K562 (cell line): Measurements from ENCODE around the gene TAMALIN. TPM values are rescaled to one million over a fixed set of nuclear protein-coding genes. Genes with fewer than 3 reads are reported as not detected.

Experiments used
- ADNP ChIP-seq: fragments of 200-800 bp; sonication (Bioruptor generic); IDR thresholded peaks from 2 replicates; pipeline ENCODE4 v1.6.1; 2016; ENCODE audit warnings: missing genetic modification characterization, missing compliant biosample characterization
- ARID1B ChIP-seq: fragments of 450-650 bp; IDR thresholded peaks from 2 replicates; pipeline ENCODE4 v1.6.1; 2016; ENCODE audit warnings: antibody characterized with exemption, mild to moderate bottlenecking, inconsistent platforms
- CSDE1 ChIP-seq, 2 experiments: fragments of 450-650 bp; IDR thresholded peaks; 2 replicates each; pipeline ENCODE4 v1.6.1; 2016; ENCODE audit warnings: mild to moderate bottlenecking in 1 of 2
- ESRRA ChIP-seq: fragments of 450-650 bp; IDR thresholded peaks from 2 replicates; pipeline ENCODE4 v1.6.1; 2014; ENCODE audit warnings: low read depth, mild to moderate bottlenecking, moderate library complexity, borderline replicate concordance
- IFI16 ChIP-seq: fragments of 250-450 bp; sonication (Bioruptor Pico); IDR thresholded peaks from 2 replicates; pipeline ENCODE4 v2.1.2; 2022; ENCODE audit warnings: mild to moderate bottlenecking, inconsistent platforms
- RBM25 ChIP-seq: fragments of 200-400 bp; formaldehyde crosslinking; IDR thresholded peaks from 2 replicates; pipeline ENCODE4 v1.6.1; 2018; ENCODE audit warnings: low read length, low read depth, moderate library complexity; ENCODE audit not compliant: severe bottlenecking
- RFX7 ChIP-seq: fragments of 250-450 bp; sonication (Bioruptor Pico); IDR thresholded peaks from 2 replicates; pipeline ENCODE4 v1.5.1; 2021; ENCODE audit warnings: mild to moderate bottlenecking
- ZC3H8 ChIP-seq: fragments of 450-650 bp; IDR thresholded peaks from 2 replicates; pipeline ENCODE4 v1.6.1; 2017
- polyA plus RNA-seq, 8 experiments: library from polyadenylated mRNA; depleted of rRNA in 4 of 8; stranded (reverse) in 5 of 8; unstranded in 3 of 8; fragments of >200 nt; fragmentation: Nextera tagmentation in 2 of 8; fragmentation: Illumina TruSeq in 1 of 8; extraction: Ambion mirVana in 2 of 8; extraction: Trizol in 1 of 8; gene quantifications; 2 replicates each; pipeline versions ENCODE4 v1.2.1 to v1.2.3, GENCODE V29; 2011 to 2014; ENCODE audit warnings: inconsistent platforms in 1 of 8, missing spikeins in 1 of 8
- total RNA-seq, 7 experiments: library from RNA; depleted of rRNA in 6 of 7; stranded (reverse); fragments of >200 nt in 6 of 7; fragmentation: Illumina TruSeq in 2 of 7; extraction: Trizol in 2 of 7; gene quantifications; 2 replicates each; pipeline versions ENCODE4 v1.2.1 to v1.2.3, GENCODE V29; 2011 to 2021; ENCODE audit warnings: low replicate concordance in 1 of 7
- TF ChIP-seq, protein P1 (sequence below): fragments of 450-650 bp; IDR thresholded peaks from 2 replicates; pipeline ENCODE4 v1.6.1; 2016; ENCODE audit warnings: mild to moderate bottlenecking, moderate library complexity
- TF ChIP-seq, protein P2 (sequence below): fragments of 450-650 bp; IDR thresholded peaks from 2 replicates; pipeline ENCODE4 v1.6.1; 2016; ENCODE audit warnings: low read depth

Gene TAMALIN
- total and polyA plus RNA-seq, 9 of the 15 experiments (the other 6 are each of a cell fraction or from before 2014, with no cell fraction given) = 0.74 to 2.2 (median 1.5) TPM; not detected in 2

DNA sequence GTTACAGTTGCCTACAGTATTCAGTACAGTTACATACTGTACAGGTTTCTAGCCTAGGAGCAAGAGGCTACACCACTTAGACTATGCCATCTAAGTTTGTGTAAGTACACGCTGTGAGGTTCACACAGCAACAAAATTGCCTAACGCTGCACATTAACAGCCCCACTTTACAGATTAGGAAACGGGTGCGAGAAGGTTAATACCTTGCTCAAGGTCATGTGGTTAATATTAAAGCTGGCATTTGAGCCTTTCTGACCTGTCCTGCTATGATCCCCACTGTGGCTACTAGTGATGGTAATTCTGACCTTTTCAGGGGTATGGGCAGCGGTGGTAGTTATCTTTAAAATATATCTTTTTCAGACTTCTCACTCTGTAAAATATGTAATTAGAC lies 34.3 kb upstream of the TAMALIN start (continued):
- TF ChIP-seq, protein P1, sequence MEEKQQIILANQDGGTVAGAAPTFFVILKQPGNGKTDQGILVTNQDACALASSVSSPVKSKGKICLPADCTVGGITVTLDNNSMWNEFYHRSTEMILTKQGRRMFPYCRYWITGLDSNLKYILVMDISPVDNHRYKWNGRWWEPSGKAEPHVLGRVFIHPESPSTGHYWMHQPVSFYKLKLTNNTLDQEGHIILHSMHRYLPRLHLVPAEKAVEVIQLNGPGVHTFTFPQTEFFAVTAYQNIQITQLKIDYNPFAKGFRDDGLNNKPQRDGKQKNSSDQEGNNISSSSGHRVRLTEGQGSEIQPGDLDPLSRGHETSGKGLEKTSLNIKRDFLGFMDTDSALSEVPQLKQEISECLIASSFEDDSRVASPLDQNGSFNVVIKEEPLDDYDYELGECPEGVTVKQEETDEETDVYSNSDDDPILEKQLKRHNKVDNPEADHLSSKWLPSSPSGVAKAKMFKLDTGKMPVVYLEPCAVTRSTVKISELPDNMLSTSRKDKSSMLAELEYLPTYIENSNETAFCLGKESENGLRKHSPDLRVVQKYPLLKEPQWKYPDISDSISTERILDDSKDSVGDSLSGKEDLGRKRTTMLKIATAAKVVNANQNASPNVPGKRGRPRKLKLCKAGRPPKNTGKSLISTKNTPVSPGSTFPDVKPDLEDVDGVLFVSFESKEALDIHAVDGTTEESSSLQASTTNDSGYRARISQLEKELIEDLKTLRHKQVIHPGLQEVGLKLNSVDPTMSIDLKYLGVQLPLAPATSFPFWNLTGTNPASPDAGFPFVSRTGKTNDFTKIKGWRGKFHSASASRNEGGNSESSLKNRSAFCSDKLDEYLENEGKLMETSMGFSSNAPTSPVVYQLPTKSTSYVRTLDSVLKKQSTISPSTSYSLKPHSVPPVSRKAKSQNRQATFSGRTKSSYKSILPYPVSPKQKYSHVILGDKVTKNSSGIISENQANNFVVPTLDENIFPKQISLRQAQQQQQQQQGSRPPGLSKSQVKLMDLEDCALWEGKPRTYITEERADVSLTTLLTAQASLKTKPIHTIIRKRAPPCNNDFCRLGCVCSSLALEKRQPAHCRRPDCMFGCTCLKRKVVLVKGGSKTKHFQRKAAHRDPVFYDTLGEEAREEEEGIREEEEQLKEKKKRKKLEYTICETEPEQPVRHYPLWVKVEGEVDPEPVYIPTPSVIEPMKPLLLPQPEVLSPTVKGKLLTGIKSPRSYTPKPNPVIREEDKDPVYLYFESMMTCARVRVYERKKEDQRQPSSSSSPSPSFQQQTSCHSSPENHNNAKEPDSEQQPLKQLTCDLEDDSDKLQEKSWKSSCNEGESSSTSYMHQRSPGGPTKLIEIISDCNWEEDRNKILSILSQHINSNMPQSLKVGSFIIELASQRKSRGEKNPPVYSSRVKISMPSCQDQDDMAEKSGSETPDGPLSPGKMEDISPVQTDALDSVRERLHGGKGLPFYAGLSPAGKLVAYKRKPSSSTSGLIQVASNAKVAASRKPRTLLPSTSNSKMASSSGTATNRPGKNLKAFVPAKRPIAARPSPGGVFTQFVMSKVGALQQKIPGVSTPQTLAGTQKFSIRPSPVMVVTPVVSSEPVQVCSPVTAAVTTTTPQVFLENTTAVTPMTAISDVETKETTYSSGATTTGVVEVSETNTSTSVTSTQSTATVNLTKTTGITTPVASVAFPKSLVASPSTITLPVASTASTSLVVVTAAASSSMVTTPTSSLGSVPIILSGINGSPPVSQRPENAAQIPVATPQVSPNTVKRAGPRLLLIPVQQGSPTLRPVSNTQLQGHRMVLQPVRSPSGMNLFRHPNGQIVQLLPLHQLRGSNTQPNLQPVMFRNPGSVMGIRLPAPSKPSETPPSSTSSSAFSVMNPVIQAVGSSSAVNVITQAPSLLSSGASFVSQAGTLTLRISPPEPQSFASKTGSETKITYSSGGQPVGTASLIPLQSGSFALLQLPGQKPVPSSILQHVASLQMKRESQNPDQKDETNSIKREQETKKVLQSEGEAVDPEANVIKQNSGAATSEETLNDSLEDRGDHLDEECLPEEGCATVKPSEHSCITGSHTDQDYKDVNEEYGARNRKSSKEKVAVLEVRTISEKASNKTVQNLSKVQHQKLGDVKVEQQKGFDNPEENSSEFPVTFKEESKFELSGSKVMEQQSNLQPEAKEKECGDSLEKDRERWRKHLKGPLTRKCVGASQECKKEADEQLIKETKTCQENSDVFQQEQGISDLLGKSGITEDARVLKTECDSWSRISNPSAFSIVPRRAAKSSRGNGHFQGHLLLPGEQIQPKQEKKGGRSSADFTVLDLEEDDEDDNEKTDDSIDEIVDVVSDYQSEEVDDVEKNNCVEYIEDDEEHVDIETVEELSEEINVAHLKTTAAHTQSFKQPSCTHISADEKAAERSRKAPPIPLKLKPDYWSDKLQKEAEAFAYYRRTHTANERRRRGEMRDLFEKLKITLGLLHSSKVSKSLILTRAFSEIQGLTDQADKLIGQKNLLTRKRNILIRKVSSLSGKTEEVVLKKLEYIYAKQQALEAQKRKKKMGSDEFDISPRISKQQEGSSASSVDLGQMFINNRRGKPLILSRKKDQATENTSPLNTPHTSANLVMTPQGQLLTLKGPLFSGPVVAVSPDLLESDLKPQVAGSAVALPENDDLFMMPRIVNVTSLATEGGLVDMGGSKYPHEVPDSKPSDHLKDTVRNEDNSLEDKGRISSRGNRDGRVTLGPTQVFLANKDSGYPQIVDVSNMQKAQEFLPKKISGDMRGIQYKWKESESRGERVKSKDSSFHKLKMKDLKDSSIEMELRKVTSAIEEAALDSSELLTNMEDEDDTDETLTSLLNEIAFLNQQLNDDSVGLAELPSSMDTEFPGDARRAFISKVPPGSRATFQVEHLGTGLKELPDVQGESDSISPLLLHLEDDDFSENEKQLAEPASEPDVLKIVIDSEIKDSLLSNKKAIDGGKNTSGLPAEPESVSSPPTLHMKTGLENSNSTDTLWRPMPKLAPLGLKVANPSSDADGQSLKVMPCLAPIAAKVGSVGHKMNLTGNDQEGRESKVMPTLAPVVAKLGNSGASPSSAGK = 0 out of 2 replicates have a peak, but pooled peaks have one; percentile 5
- 0 out of 4 replicates have a peak, but pooled peaks of 1 of the 2 experiments have one; percentile 7 for TF ChIP-seq CSDE1 (IDR thresholded peaks at IDR 0.05)
- no peak for TF ChIP-seq RFX7 (CRISPR knock-in tag)
- TF ChIP-seq ADNP = peak; percentile 90
- no peak for TF ChIP-seq ARID1B
- TF ChIP-seq RBM25 = peak; percentile 68
- no peak for TF ChIP-seq IFI16 (CRISPR knock-in tag)
- TF ChIP-seq, protein P2, sequence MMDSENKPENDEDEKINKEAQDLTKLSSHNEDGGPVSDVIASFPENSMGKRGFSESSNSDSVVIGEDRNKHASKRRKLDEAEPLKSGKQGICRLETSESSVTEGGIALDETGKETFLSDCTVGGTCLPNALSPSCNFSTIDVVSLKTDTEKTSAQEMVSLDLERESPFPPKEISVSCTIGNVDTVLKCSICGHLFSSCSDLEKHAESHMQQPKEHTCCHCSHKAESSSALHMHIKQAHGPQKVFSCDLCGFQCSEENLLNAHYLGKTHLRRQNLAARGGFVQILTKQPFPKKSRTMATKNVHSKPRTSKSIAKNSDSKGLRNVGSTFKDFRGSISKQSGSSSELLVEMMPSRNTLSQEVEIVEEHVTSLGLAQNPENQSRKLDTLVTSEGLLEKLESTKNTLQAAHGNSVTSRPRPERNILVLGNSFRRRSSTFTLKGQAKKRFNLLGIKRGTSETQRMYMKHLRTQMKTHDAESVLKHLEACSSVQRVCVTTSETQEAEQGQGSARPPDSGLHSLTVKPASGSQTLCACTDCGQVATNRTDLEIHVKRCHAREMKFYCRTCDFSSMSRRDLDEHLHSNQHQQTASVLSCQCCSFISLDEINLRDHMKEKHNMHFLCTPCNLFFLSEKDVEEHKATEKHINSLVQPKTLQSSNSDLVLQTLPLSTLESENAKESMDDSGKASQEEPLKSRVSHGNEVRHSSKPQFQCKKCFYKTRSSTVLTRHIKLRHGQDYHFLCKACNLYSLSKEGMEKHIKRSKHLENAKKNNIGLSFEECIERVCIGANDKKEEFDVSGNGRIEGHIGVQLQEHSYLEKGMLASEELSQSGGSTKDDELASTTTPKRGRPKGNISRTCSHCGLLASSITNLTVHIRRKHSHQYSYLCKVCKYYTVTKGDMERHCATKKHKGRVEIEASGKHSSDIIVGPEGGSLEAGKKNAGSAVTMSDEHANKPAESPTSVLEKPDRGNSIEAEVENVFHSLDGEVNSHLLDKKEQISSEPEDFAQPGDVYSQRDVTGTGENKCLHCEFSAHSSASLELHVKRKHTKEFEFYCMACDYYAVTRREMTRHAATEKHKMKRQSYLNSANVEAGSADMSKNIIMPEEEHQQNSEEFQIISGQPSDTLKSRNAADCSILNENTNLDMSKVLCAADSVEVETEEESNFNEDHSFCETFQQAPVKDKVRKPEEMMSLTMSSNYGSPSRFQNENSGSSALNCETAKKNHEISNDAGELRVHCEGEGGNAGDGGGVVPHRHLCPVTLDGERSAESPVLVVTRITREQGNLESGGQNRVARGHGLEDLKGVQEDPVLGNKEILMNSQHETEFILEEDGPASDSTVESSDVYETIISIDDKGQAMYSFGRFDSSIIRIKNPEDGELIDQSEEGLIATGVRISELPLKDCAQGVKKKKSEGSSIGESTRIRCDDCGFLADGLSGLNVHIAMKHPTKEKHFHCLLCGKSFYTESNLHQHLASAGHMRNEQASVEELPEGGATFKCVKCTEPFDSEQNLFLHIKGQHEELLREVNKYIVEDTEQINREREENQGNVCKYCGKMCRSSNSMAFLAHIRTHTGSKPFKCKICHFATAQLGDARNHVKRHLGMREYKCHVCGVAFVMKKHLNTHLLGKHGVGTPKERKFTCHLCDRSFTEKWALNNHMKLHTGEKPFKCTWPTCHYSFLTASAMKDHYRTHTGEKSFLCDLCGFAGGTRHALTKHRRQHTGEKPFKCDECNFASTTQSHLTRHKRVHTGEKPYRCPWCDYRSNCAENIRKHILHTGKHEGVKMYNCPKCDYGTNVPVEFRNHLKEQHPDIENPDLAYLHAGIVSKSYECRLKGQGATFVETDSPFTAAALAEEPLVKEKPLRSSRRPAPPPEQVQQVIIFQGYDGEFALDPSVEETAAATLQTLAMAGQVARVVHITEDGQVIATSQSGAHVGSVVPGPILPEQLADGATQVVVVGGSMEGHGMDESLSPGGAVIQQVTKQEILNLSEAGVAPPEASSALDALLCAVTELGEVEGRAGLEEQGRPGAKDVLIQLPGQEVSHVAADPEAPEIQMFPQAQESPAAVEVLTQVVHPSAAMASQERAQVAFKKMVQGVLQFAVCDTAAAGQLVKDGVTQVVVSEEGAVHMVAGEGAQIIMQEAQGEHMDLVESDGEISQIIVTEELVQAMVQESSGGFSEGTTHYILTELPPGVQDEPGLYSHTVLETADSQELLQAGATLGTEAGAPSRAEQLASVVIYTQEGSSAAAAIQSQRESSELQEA = no peak
- no peak for TF ChIP-seq ZC3H8
- peak; percentile 99 for TF ChIP-seq ESRRA
